PC-3 (cell line): ENCODE data around the gene TRMT112. TPM values are rescaled to one million over a fixed set of nuclear protein-coding genes. Genes with fewer than 3 reads are reported as not detected.

Source experiments
- ATAC-seq: fragments of 200-7000 bp; cut with Tn5 transposase; 2 replicates; pipeline ENCODE4 v1.9.1; 2020; ENCODE audit warnings: mild to moderate bottlenecking, moderate library complexity
- BruUV-seq: library from RNA; stranded (reverse); fragments of 400-500 nt; replicated peaks from 2 replicates; lab custom pipeline; 2021; lab: Mats Ljungman, UMichigan
- CTCF ChIA-PET: fragments of 300-600 bp; sonication (Branson Sonifier 250); formaldehyde crosslinking; loops from one replicate; lab custom pipeline; 2022; ENCODE audit warnings: antibody characterized with exemption; lab: Charles Lee
- POLR2A ChIA-PET: fragments of 300-600 bp; sonication (Branson Sonifier 250); formaldehyde crosslinking; loops from one replicate; lab custom pipeline; 2022; ENCODE audit warnings: antibody characterized with exemption; ENCODE audit not compliant: unreplicated experiment; lab: Charles Lee
- DNase-seq: peaks from one replicate; pipeline ENCODE4 v3.0.0-alpha.2; 2015
- H2AFZ ChIP-seq: fragments of 300-600 bp; sonication (generic); 2 replicates; pipeline ENCODE4 v1.6.0; 2016; ENCODE audit warnings: antibody characterized with exemption, low read length
- H3F3A ChIP-seq: fragments of 300-600 bp; sonication (generic); one replicate; pipeline ENCODE4 v1.6.0; 2017; ENCODE audit warnings: antibody characterized with exemption, low read length, control low read depth, mild to moderate bottlenecking; ENCODE audit not compliant: unreplicated experiment
- H3K27ac ChIP-seq: fragments of 300-600 bp; sonication (generic); 2 replicates; pipeline ENCODE4 v1.5.1; 2016; ENCODE audit warnings: mild to moderate bottlenecking, low read length
- H3K27me3 ChIP-seq: fragments of 300-600 bp; sonication (generic); 2 replicates; pipeline ENCODE4 v1.6.1; 2016; ENCODE audit warnings: low read length, mixed read lengths
- H3K36me3 ChIP-seq: fragments of 300-600 bp; sonication (generic); 2 replicates; pipeline ENCODE4 v1.6.1; 2016; ENCODE audit warnings: low read depth, mixed run types, low read length, mixed read lengths
- H3K4me1 ChIP-seq: fragments of 300-600 bp; sonication (generic); 2 replicates; pipeline ENCODE4 v1.5.1; 2016; ENCODE audit warnings: low read length; ENCODE audit not compliant: insufficient read depth
- H3K4me2 ChIP-seq: fragments of 300-600 bp; sonication (generic); 2 replicates; pipeline ENCODE4 v1.6.0; 2016; ENCODE audit warnings: low read length
- H3K4me3 ChIP-seq: fragments of 300-600 bp; sonication (generic); 2 replicates; pipeline ENCODE4 v1.5.1; 2016; ENCODE audit warnings: mild to moderate bottlenecking, low read length, mixed read lengths
- H3K79me2 ChIP-seq: fragments of 300-600 bp; sonication (generic); 2 replicates; pipeline ENCODE4 v1.6.1; 2017; ENCODE audit warnings: low read length, mixed read lengths
- H3K9ac ChIP-seq: fragments of 300-600 bp; sonication (generic); 2 replicates; pipeline ENCODE4 v1.6.0; 2016; ENCODE audit warnings: mild to moderate bottlenecking, low read length
- H3K9me2 ChIP-seq: fragments of 300-600 bp; sonication (generic); replicated peaks from 2 replicates; pipeline ENCODE4 v1.6.1; 2016; ENCODE audit warnings: mixed run types, low read length, mixed read lengths
- H3K9me3 ChIP-seq: fragments of 300-600 bp; sonication (generic); 2 replicates; pipeline ENCODE4 v1.6.1; 2016; ENCODE audit warnings: low read length, mixed read lengths
- H4K20me1 ChIP-seq: fragments of 300-600 bp; sonication (generic); 2 replicates; pipeline ENCODE4 v1.6.1; 2016; ENCODE audit warnings: low read length, mixed read lengths
- CTCF ChIP-seq: fragments of 300-600 bp; sonication (generic); conservative IDR thresholded peaks from 2 replicates; pipeline ENCODE4 v1.5.1; 2017; ENCODE audit warnings: antibody characterized with exemption, low read depth, mild to moderate bottlenecking, low read length
- EZH2 ChIP-seq: fragments of 300-600 bp; sonication (generic); IDR thresholded peaks from one replicate; pipeline ENCODE4 v1.6.1; 2017; ENCODE audit warnings: antibody characterized with exemption, mild to moderate bottlenecking, low read length; ENCODE audit not compliant: unreplicated experiment
- EZH2phosphoT487 ChIP-seq: fragments of 300-600 bp; sonication (generic); IDR thresholded peaks from 2 replicates; pipeline ENCODE4 v1.6.1; 2018; ENCODE audit warnings: mild to moderate bottlenecking, antibody characterized with exemption, low read length, borderline replicate concordance
- intact Hi-C: fragments of 100-400 bp; cut with micrococcal nuclease; formaldehyde crosslinking; loops from 2 replicates; pipeline ENCODE4 v1.9.0; 2023
- total RNA-seq: library from RNA; depleted of rRNA; stranded (reverse); fragments of >200 nt; gene quantifications from 2 replicates; pipeline ENCODE4 v1.2.3, GENCODE V29; 2014

TRMT112 gene
- total RNA-seq, 1 experiment from 2014 or later: 812 TPM

GRCh38 chr11:64351136-64351631, 33.8 kb upstream of the TRMT112 start:
- Histone ChIP-seq H3K27ac (no peak overlapping the region), H4K20me1 (no peaks in the 10 kb centered on the region), H2AFZ (no peak overlapping the region), H3F3A (no peaks in the 10 kb centered on the region), H3K9ac (no peak overlapping the region), H3K4me1 (peaks cover 12% of the 10 kb centered on the region), H3K9me3 (no peaks in the 10 kb centered on the region), H3K4me3 (no peak overlapping the region), H3K79me2 (no peaks in the 10 kb centered on the region), H3K27me3 (no peaks in the 10 kb centered on the region), H3K36me3 (no peaks in the 10 kb centered on the region), H3K4me2 (no peak overlapping the region), H3K9me2 (no peaks in the 10 kb centered on the region)
- ATAC-seq (no peak), DNase-seq (no peak)
- TF ChIP-seq CTCF (no peak), EZH2phosphoT487 (no peak), EZH2 (no peak)
- ChIA-PET CTCF (no interaction called here), POLR2A (no interaction called here)
- intact Hi-C loops: no loop called here
- no TSS peak for BruUV-seq

- H3K79me2 ChIP-seq: no peaks in the 10 kb centered on the region
- POLR2A ChIA-PET: interaction anchor here (0.7 kb wide), 1 partner anchor 32 kb away, joined by 3 read pairs; the partner anchor contains the start of genes PRDX5 and TRMT112
- ATAC-seq (no peak), DNase-seq (no peak)
- H3K9ac ChIP-seq: no peak overlapping the region
- H3K9me2 ChIP-seq: no peaks in the 10 kb centered on the region
- BruUV-seq: no TSS peak
- H3K4me3 ChIP-seq: no peak overlapping the region
- no peaks in the 10 kb centered on the region for H3K9me3 ChIP-seq
- no peaks in the 10 kb centered on the region for H3K27me3 ChIP-seq
- TF ChIP-seq EZH2: no peak
- TF ChIP-seq EZH2phosphoT487: no peak
- no peak for TF ChIP-seq CTCF
- intact Hi-C loops: no loop called here
- CTCF ChIA-PET: no interaction called here
- no peak overlapping the region for H3K27ac ChIP-seq
- peaks cover 6% of the 10 kb centered on the region for H3K4me1 ChIP-seq
- H4K20me1 ChIP-seq: no peaks in the 10 kb centered on the region
- H3K36me3 ChIP-seq: no peaks in the 10 kb centered on the region
- H3K4me2 ChIP-seq: no peak overlapping the region
- no peaks in the 10 kb centered on the region for H3F3A ChIP-seq
- H2AFZ ChIP-seq: no peak overlapping the region
These were observed 32.0 kb upstream of the TRMT112 start for GRCh38 chr11:64349404-64349803.

- Histone ChIP-seq H3K4me2 (no peak overlapping the region), H3K9me2 (no peaks in the 10 kb centered on the region), H3K4me3 (no peak overlapping the region), H3K79me2 (no peaks in the 10 kb centered on the region), H3K9me3 (no peaks in the 10 kb centered on the region), H3F3A (no peaks in the 10 kb centered on the region), H4K20me1 (no peaks in the 10 kb centered on the region), H3K27me3 (no peaks in the 10 kb centered on the region), H3K36me3 (no peaks in the 10 kb centered on the region), H3K27ac (no peak overlapping the region), H2AFZ (no peak overlapping the region), H3K9ac (no peak overlapping the region), H3K4me1 (peaks cover 6% of the 10 kb centered on the region)
- POLR2A ChIA-PET: interaction anchor here (0.7 kb wide), 1 partner anchor 31 kb away, joined by 3 read pairs; the partner anchor contains the start of genes PRDX5 and TRMT112
- CTCF ChIA-PET: no interaction called here
- no TSS peak for BruUV-seq
- intact Hi-C loops: no loop called here
- ATAC-seq (no peak), DNase-seq (no peak)
- TF ChIP-seq EZH2 (no peak), EZH2phosphoT487 (no peak), CTCF (no peak)
These were observed 31.6 kb upstream of the TRMT112 start for GRCh38 chr11:64349025-64349387.
